H1 (cell line): Measurements from ENCODE around the gene PHC3. TPM values are rescaled to one million over a fixed set of nuclear protein-coding genes. Genes with fewer than 3 reads are reported as not detected.

Experiments
- CTCF ChIA-PET: fragments of 300-600 bp; sonication (Branson Sonifier 250); formaldehyde crosslinking; loops from one replicate; lab custom pipeline; 2021; ENCODE audit not compliant: partially characterized antibody; lab: Charles Lee
- POLR2A ChIA-PET: fragments of 300-600 bp; sonication (Branson Sonifier 250); formaldehyde crosslinking; loops from one replicate; lab custom pipeline; 2021; ENCODE audit warnings: inconsistent platforms; ENCODE audit not compliant: partially characterized antibody; lab: Charles Lee
- DNase-seq, 2 experiments: peaks; one replicate each; pipeline versions ENCODE4 v3.0.0 to v3.0.0-alpha.2; 2010 to 2022; ENCODE audit warnings: low spot score in 2 of 2, low read depth in 1 of 2, mixed read lengths in 1 of 2
- FAIRE-seq: peaks from 2 replicates; lab custom pipeline; 2011; peaks lifted over from hg19 to GRCh38; lab: Jason Lieb, UNC
- H2AFZ ChIP-seq: 2 replicates; pipeline ENCODE4 v1.8.1; 2012; ENCODE audit warnings: low read length, inconsistent platforms
- H2AK5ac ChIP-seq: 2 replicates; pipeline ENCODE4 v1.6.1; 2013; ENCODE audit warnings: low read depth, low read length
- H2BK120ac ChIP-seq: replicated peaks from 2 replicates; pipeline ENCODE3; 2013; ENCODE audit warnings: low read depth, low read length, inconsistent platforms
- H2BK12ac ChIP-seq: 2 replicates; pipeline ENCODE4 v1.6.1; 2013; ENCODE audit warnings: low read depth, low read length
- H2BK15ac ChIP-seq: 2 replicates; pipeline ENCODE4 v1.6.1; 2013; ENCODE audit warnings: low read length
- H2BK20ac ChIP-seq: 2 replicates; pipeline ENCODE4 v1.6.1; 2013; ENCODE audit warnings: low read length
- H2BK5ac ChIP-seq: 2 replicates; pipeline ENCODE4 v1.6.1; 2013; ENCODE audit warnings: low read depth, low read length
- H3K14ac ChIP-seq: 2 replicates; pipeline ENCODE4 v1.6.1; 2013; ENCODE audit warnings: inconsistent platforms; ENCODE audit not compliant: insufficient read length
- H3K18ac ChIP-seq: 2 replicates; pipeline ENCODE4 v1.6.1; 2013; ENCODE audit warnings: low read length; ENCODE audit errors: extremely low read depth
- H3K23ac ChIP-seq: 2 replicates; pipeline ENCODE4 v1.6.1; 2013; ENCODE audit warnings: inconsistent platforms; ENCODE audit not compliant: insufficient read length
- H3K23me2 ChIP-seq: 2 replicates; pipeline ENCODE4 v1.6.1; 2013; ENCODE audit warnings: low read depth, low read length
- H3K27ac ChIP-seq: 2 replicates; pipeline ENCODE4 v1.6.1; 2011; ENCODE audit warnings: low read depth, low read length, inconsistent platforms
- H3K27me3 ChIP-seq, 4 experiments: replicated peaks in 1 of 4; 1 replicate in 1 of 4; 2 replicates in 3 of 4; pipeline versions ENCODE4 v1.6.1 to v1.8.1; 2011 to 2013; ENCODE audit warnings: low read length in 3 of 4, mild to moderate bottlenecking in 3 of 4, inconsistent platforms in 2 of 4, mixed read lengths in 2 of 4, moderate library complexity in 1 of 4; ENCODE audit not compliant: control insufficient read depth in 3 of 4, insufficient read depth in 3 of 4; ENCODE audit errors: extremely low read depth in 1 of 4
- H3K36me3 ChIP-seq, 4 experiments: 2 replicates each; pipeline versions ENCODE4 v1.6.1 to v1.8.1; 2011 to 2013; ENCODE audit warnings: mild to moderate bottlenecking in 4 of 4, low read length in 3 of 4, moderate library complexity in 2 of 4, control low read depth in 1 of 4, inconsistent platforms in 1 of 4; ENCODE audit not compliant: insufficient read depth in 4 of 4, control insufficient read depth in 2 of 4
- H3K4ac ChIP-seq: replicated peaks from 2 replicates; pipeline ENCODE3; 2013; ENCODE audit warnings: low read length, low read depth, mixed read lengths, inconsistent platforms; ENCODE audit not compliant: insufficient read length
- H3K4me1 ChIP-seq, 4 experiments: replicated peaks in 1 of 4; 1 replicate in 1 of 4; 2 replicates in 3 of 4; pipeline versions ENCODE4 v1.6.1 to v1.8.1; 2011 to 2013; ENCODE audit warnings: low read length in 3 of 4, inconsistent platforms in 2 of 4, mixed read lengths in 1 of 4; ENCODE audit not compliant: insufficient read depth in 4 of 4, control insufficient read depth in 3 of 4
- H3K4me2 ChIP-seq, 2 experiments: 2 replicates each; pipeline versions ENCODE4 v1.6.1 to v1.8.1; 2011 to 2013; ENCODE audit warnings: low read depth in 2 of 2, low read length in 2 of 2, control low read depth in 1 of 2, inconsistent platforms in 1 of 2, mild to moderate bottlenecking in 1 of 2; ENCODE audit not compliant: insufficient read depth in 1 of 2
- H3K4me3 ChIP-seq, 4 experiments: fragments of 200-600, 300-600 bp in 1 of 4; sonication (generic), shearing (Covaris generic), sonication (Bioruptor Twin) in 1 of 4; 2 replicates each; pipeline versions ENCODE4 v1.5.1 to v1.8.1; 2011 to 2016; ENCODE audit warnings: low read length in 4 of 4, low read depth in 3 of 4, control low read depth in 2 of 4, inconsistent platforms in 2 of 4, mild to moderate bottlenecking in 2 of 4, mixed read lengths in 1 of 4, moderate library complexity in 1 of 4; ENCODE audit not compliant: insufficient read depth in 2 of 4; ENCODE audit errors: extremely low read depth in 1 of 4
- H3K56ac ChIP-seq: replicated peaks from 2 replicates; pipeline ENCODE3; 2013; ENCODE audit warnings: low read depth, mild to moderate bottlenecking, mixed read lengths, low read length, inconsistent platforms; ENCODE audit not compliant: insufficient read length
- H3K79me1 ChIP-seq: 2 replicates; pipeline ENCODE4 v1.6.1; 2013; ENCODE audit warnings: low read depth, low read length, control low read depth
- H3K79me2 ChIP-seq, 2 experiments: 2 replicates each; pipeline versions ENCODE4 v1.6.1 to v1.8.1; 2012 to 2013; ENCODE audit warnings: low read length in 2 of 2, mild to moderate bottlenecking in 2 of 2, inconsistent platforms in 1 of 2; ENCODE audit not compliant: insufficient read depth in 2 of 2, control insufficient read depth in 1 of 2
- H3K9ac ChIP-seq, 4 experiments: replicated peaks in 1 of 4; 1 replicate in 1 of 4; 2 replicates in 3 of 4; pipeline versions ENCODE4 v1.6.1 to v1.8.1; 2011 to 2013; ENCODE audit warnings: low read depth in 3 of 4, low read length in 3 of 4, control low read depth in 2 of 4, mild to moderate bottlenecking in 2 of 4, moderate library complexity in 2 of 4, inconsistent platforms in 1 of 4; ENCODE audit errors: extremely low read depth in 1 of 4
- H3K9me3 ChIP-seq, 2 experiments: 2 replicates each; pipeline versions ENCODE4 v1.6.1 to v1.8.1; 2012 to 2013; ENCODE audit warnings: mild to moderate bottlenecking in 2 of 2, moderate library complexity in 2 of 2, control low read depth in 1 of 2, inconsistent platforms in 1 of 2, low read depth in 1 of 2, low read length in 1 of 2, mixed read lengths in 1 of 2; ENCODE audit not compliant: insufficient read depth in 2 of 2
- H4K20me1 ChIP-seq, 2 experiments: replicated peaks in 1 of 2; 2 replicates each; pipeline versions ENCODE3 to v1.8.1; 2011 to 2013; ENCODE audit warnings: inconsistent platforms in 2 of 2, low read length in 2 of 2, mild to moderate bottlenecking in 1 of 2; ENCODE audit not compliant: insufficient read depth in 2 of 2, control insufficient read depth in 1 of 2
- H4K5ac ChIP-seq: 2 replicates; pipeline ENCODE4 v1.6.1; 2013; ENCODE audit warnings: low read length, low read depth, mixed read lengths, inconsistent platforms; ENCODE audit not compliant: insufficient read length
- H4K8ac ChIP-seq: 2 replicates; pipeline ENCODE4 v1.8.0; 2013; ENCODE audit warnings: mild to moderate bottlenecking, moderate library complexity, low read length, inconsistent platforms; ENCODE audit not compliant: insufficient read depth; ENCODE audit errors: extremely low read depth
- H4K91ac ChIP-seq: replicated peaks from 2 replicates; pipeline ENCODE3; 2013; ENCODE audit warnings: low read length, mixed read lengths, inconsistent platforms; ENCODE audit not compliant: insufficient read length
- CEBPB ChIP-seq: IDR thresholded peaks from 2 replicates; pipeline ENCODE4 v1.6.1; 2012; ENCODE audit warnings: low read depth, low read length
- CHD2 ChIP-seq: IDR thresholded peaks from 2 replicates; pipeline ENCODE4 v1.6.1; 2012; ENCODE audit warnings: low read length, improper control_type of control experiment
- WGBS, 2 experiments: shearing (Covaris generic) in 1 of 2; methylation state at CpG; one replicate each; pipeline versions ENCODE4 v1.1.6 to v1.1.7; 2013 to 2015; ENCODE audit warnings: low lambda C conversion rate in 2 of 2, mixed read lengths in 2 of 2, inconsistent platforms in 1 of 2, low coverage in 1 of 2, missing lambda C conversion rate in 1 of 2; ENCODE audit not compliant: insufficient replicate concordance in 2 of 2, insufficient coverage in 1 of 2, insufficient read length in 1 of 2; ENCODE audit errors: extremely low coverage in 1 of 2, missing lambda C conversion rate in 1 of 2; 5-methylcytosine and 5-hydroxymethylcytosine counted together
- polyA plus RNA-seq, 7 experiments: library from polyadenylated mRNA; depleted of rRNA in 3 of 7; stranded (reverse) in 5 of 7; unstranded in 2 of 7; fragments of >200 nt in 5 of 7; fragments of 200-250 nt in 2 of 7; gene quantifications; 1 replicate in 5 of 7; 2 replicates in 1 of 7; 4 replicates in 1 of 7; pipeline versions ENCODE4 v1.2.1 to v1.2.3, GENCODE V29; 2011 to 2013; ENCODE audit warnings: missing spikeins in 2 of 7, mixed read lengths in 2 of 7
- total RNA-seq: library from RNA; stranded (reverse); fragmentation: NEBNext Ultra II Directional; extraction: Animal tissue kit (Norgen Biotek cat#: 25700); gene quantifications from 2 replicates; pipeline ENCODE4 v1.2.1, GENCODE V29; 2021

PHC3 gene
- total and polyA plus RNA-seq, 2 of the 8 experiments (the other 6 are each of a cell fraction or from before 2014, with no cell fraction given): 26.4 to 29.2 TPM

GRCh38 chr3:170043506-170043905 lies 138.0 kb downstream of the PHC3 start:
- H3K79me2 ChIP-seq: peaks cover 0 to 3% of the 10 kb centered on the region in 2 experiments; a peak in 1 of 4 replicates
- no peak overlapping the region for H2BK20ac ChIP-seq
- H3K4me3 ChIP-seq: no peak overlapping the region
- ChIA-PET CTCF (interaction anchor here (0.8 to 1.8 kb wide), 3 partner anchors 11 to 35 kb away, joined by 3 to 6 read pairs (median 5); no protein-coding TSS in a partner anchor), POLR2A (no interaction called here)
- WGBS, 2 experiments: 95% methylated on average over 7 of the region's 7 CpGs; no CpG with 5 or more reads in 1 of the 2 experiments
- H2AFZ ChIP-seq: no peak overlapping the region
- H3K4me2 ChIP-seq: no peak overlapping the region
- H3K27ac ChIP-seq: no peak overlapping the region
- no peak overlapping the region for H2AK5ac ChIP-seq
- no peak overlapping the region for H4K5ac ChIP-seq
- no peak overlapping the region for H4K91ac ChIP-seq
- no peak overlapping the region for H4K8ac ChIP-seq
- FAIRE-seq (no peak), DNase-seq (no peak)
- no peak overlapping the region; a peak in 1 of 7 replicates for H3K9ac ChIP-seq
- peaks cover 4% of the 10 kb centered on the region; the same call in 1 of the 2 replicates for H3K23me2 ChIP-seq
- H2BK12ac ChIP-seq: no peak overlapping the region
- TF ChIP-seq CEBPB (no peak), CHD2 (no peak)
- no peak overlapping the region for H2BK120ac ChIP-seq
- no peak overlapping the region for H3K18ac ChIP-seq
- H3K36me3 ChIP-seq: no peaks in the 10 kb centered on the region
- no peaks in the 10 kb centered on the region for H3K27me3 ChIP-seq
- peaks cover 3% of the 10 kb centered on the region for H3K79me1 ChIP-seq
- no peak overlapping the region for H3K14ac ChIP-seq
- H2BK5ac ChIP-seq: no peak overlapping the region
- no peak overlapping the region for H3K23ac ChIP-seq
- H3K9me3 ChIP-seq: no peaks in the 10 kb centered on the region
- no peak overlapping the region for H3K56ac ChIP-seq
- no peak overlapping the region for H2BK15ac ChIP-seq
- peaks cover 0 to 11% (median 4%) of the 10 kb centered on the region in 4 experiments; a peak in 4 of 7 replicates for H3K4me1 ChIP-seq
- no peaks in the 10 kb centered on the region for H4K20me1 ChIP-seq
- no peak overlapping the region for H3K4ac ChIP-seq
